PC-9 (cell line): ENCODE measurements around the gene PPP2R3B.

Source experiments
- EZH2 ChIP-seq: fragments of 200-600 bp; sonication (generic); IDR thresholded peaks from 2 replicates; pipeline ENCODE4 v1.8.0; 2017; ENCODE audit warnings: antibody characterized with exemption, low read depth
- TF ChIP-seq, protein P1 (sequence below): fragments of 200-600 bp; sonication (generic); conservative IDR thresholded peaks from 2 replicates; pipeline ENCODE4 v1.6.1; 2017; ENCODE audit warnings: mixed run types, antibody characterized with exemption, mild to moderate bottlenecking, moderate library complexity

GRCh38 chrX:386768-387575 is at the start of gene PPP2R3B:
- TF ChIP-seq, protein P1, sequence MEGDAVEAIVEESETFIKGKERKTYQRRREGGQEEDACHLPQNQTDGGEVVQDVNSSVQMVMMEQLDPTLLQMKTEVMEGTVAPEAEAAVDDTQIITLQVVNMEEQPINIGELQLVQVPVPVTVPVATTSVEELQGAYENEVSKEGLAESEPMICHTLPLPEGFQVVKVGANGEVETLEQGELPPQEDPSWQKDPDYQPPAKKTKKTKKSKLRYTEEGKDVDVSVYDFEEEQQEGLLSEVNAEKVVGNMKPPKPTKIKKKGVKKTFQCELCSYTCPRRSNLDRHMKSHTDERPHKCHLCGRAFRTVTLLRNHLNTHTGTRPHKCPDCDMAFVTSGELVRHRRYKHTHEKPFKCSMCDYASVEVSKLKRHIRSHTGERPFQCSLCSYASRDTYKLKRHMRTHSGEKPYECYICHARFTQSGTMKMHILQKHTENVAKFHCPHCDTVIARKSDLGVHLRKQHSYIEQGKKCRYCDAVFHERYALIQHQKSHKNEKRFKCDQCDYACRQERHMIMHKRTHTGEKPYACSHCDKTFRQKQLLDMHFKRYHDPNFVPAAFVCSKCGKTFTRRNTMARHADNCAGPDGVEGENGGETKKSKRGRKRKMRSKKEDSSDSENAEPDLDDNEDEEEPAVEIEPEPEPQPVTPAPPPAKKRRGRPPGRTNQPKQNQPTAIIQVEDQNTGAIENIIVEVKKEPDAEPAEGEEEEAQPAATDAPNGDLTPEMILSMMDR, result no peak
- no peak for TF ChIP-seq EZH2
